IMR-90 (cell line): ENCODE results near the gene LRP5.

Experiments used
- BHLHE40 ChIP-seq: fragments of 150-350 bp; IDR thresholded peaks from 2 replicates; pipeline ENCODE4 v1.6.1; 2016; ENCODE audit warnings: mild to moderate bottlenecking, low read depth, low read length
- CEBPB ChIP-seq: IDR thresholded peaks from 2 replicates; pipeline ENCODE4 v1.6.1; 2012; ENCODE audit warnings: low read depth, low read length, improper control_type of control experiment
- CTCF ChIP-seq: conservative IDR thresholded peaks from 2 replicates; pipeline ENCODE4 v1.5.1; 2012; ENCODE audit warnings: mild to moderate bottlenecking, low read depth, low read length, improper control_type of control experiment
- ELK1 ChIP-seq: fragments of 150-350 bp; IDR thresholded peaks from 2 replicates; pipeline ENCODE4 v1.6.1; 2016; ENCODE audit warnings: low read depth, mild to moderate bottlenecking, low read length, moderate library complexity, borderline replicate concordance
- FOS ChIP-seq: fragments of 150-350 bp; IDR thresholded peaks from 2 replicates; pipeline ENCODE4 v1.6.1; 2016; ENCODE audit warnings: low read depth, low read length
- MAFK ChIP-seq: IDR thresholded peaks from 2 replicates; pipeline ENCODE4 v1.6.1; 2012; ENCODE audit warnings: low read depth, low read length, improper control_type of control experiment
- NFE2L2 ChIP-seq: fragments of 150-350 bp; IDR thresholded peaks from 2 replicates; pipeline ENCODE4 v1.6.1; 2016; ENCODE audit warnings: low read depth, mild to moderate bottlenecking, low read length
- POLR2A ChIP-seq: IDR thresholded peaks from 2 replicates; pipeline ENCODE4 v1.6.1; 2012; ENCODE audit warnings: mild to moderate bottlenecking, low read depth, low read length
- RAD21 ChIP-seq: IDR thresholded peaks from 2 replicates; pipeline ENCODE4 v1.6.1; 2012; ENCODE audit warnings: low read length, improper control_type of control experiment
- SMC3 ChIP-seq: fragments of 150-350 bp; IDR thresholded peaks from 2 replicates; pipeline ENCODE4 v1.6.1; 2016; ENCODE audit warnings: low read depth, mild to moderate bottlenecking, antibody characterized with exemption, low read length, moderate library complexity
- TF ChIP-seq, protein P1 (sequence below): fragments of 150-350 bp; IDR thresholded peaks from 2 replicates; pipeline ENCODE4 v1.6.1; 2017; ENCODE audit warnings: mild to moderate bottlenecking, antibody characterized with exemption, low read length, low read depth

- TF ChIP-seq FOS = no peak
- no peak for TF ChIP-seq BHLHE40
- TF ChIP-seq CTCF = no peak
- TF ChIP-seq MAFK = no peak
- TF ChIP-seq RAD21 = no peak
- no peak for TF ChIP-seq POLR2A
- TF ChIP-seq CEBPB = no peak
- no peak for TF ChIP-seq NFE2L2
- TF ChIP-seq, protein P1, sequence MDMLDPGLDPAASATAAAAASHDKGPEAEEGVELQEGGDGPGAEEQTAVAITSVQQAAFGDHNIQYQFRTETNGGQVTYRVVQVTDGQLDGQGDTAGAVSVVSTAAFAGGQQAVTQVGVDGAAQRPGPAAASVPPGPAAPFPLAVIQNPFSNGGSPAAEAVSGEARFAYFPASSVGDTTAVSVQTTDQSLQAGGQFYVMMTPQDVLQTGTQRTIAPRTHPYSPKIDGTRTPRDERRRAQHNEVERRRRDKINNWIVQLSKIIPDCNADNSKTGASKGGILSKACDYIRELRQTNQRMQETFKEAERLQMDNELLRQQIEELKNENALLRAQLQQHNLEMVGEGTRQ = no peak
- TF ChIP-seq SMC3 = no peak
- no peak for TF ChIP-seq ELK1
These were observed 25.0 kb downstream of the LRP5 start for GRCh38 chr11:68337399-68337835.
